K562 (cell line): ENCODE measurements around the gene SNX1. TPM values are rescaled to one million over a fixed set of nuclear protein-coding genes. Genes with fewer than 3 reads are reported as not detected.

Source experiments
- ADNP ChIP-seq: fragments of 200-800 bp; sonication (Bioruptor generic); IDR thresholded peaks from 2 replicates; pipeline ENCODE4 v1.6.1; 2016; ENCODE audit warnings: missing genetic modification characterization, missing compliant biosample characterization
- ATF6 ChIP-seq: sonication (generic); formaldehyde crosslinking; IDR thresholded peaks from 2 replicates; pipeline ENCODE4 v1.4.0; 2020; ENCODE audit warnings: mild to moderate bottlenecking, missing genetic modification reagents
- C11orf30 ChIP-seq: fragments of 450-650 bp; IDR thresholded peaks from 2 replicates; pipeline ENCODE4 v1.6.1; 2016; ENCODE audit warnings: low read depth, mild to moderate bottlenecking
- FOXK1 ChIP-seq: sonication (generic); formaldehyde crosslinking; IDR thresholded peaks from 2 replicates; pipeline ENCODE4 v1.8.0; 2022; ENCODE audit warnings: missing genetic modification reagents, mild to moderate bottlenecking, borderline replicate concordance
- GATAD2A ChIP-seq: fragments of 450-650 bp; IDR thresholded peaks from 2 replicates; pipeline ENCODE4 v1.6.1; 2017
- IRF1 ChIP-seq: sonication (generic); formaldehyde crosslinking; IDR thresholded peaks from 2 replicates; pipeline ENCODE4 v1.8.0; 2022; ENCODE audit warnings: missing genetic modification reagents, mild to moderate bottlenecking, borderline replicate concordance
- MCM2 ChIP-seq: fragments of 450-650 bp; IDR thresholded peaks from 2 replicates; pipeline ENCODE4 v1.6.1; 2017; ENCODE audit warnings: low read depth, mild to moderate bottlenecking
- NFE2 ChIP-seq: IDR thresholded peaks from 2 replicates; pipeline ENCODE4 v1.6.1; 2014; ENCODE audit warnings: antibody characterized with exemption, low read depth
- NR2C1 ChIP-seq, 2 experiments: fragments of 450-650 bp; IDR thresholded peaks; 2 replicates each; pipeline ENCODE4 v1.6.1; 2017; ENCODE audit warnings: mild to moderate bottlenecking in 2 of 2, antibody characterized with exemption in 1 of 2, inconsistent platforms in 1 of 2, missing compliant biosample characterization in 1 of 2, missing genetic modification characterization in 1 of 2
- SAFB ChIP-seq: fragments of 200-400 bp; formaldehyde crosslinking; IDR thresholded peaks from 2 replicates; pipeline ENCODE4 v1.6.1; 2017; ENCODE audit warnings: low read depth, low read length, borderline replicate concordance
- ZBTB40 ChIP-seq, 2 experiments: fragments of 450-650 bp in 1 of 2; sonication (generic) in 1 of 2; formaldehyde crosslinking in 1 of 2; IDR thresholded peaks; 2 replicates each; pipeline versions ENCODE4 v1.7.1 to v1.9.0; 2016 to 2022; ENCODE audit warnings: inconsistent platforms in 1 of 2, mild to moderate bottlenecking in 1 of 2, missing genetic modification reagents in 1 of 2
- polyA plus RNA-seq, 8 experiments: library from polyadenylated mRNA; depleted of rRNA in 4 of 8; stranded (reverse) in 5 of 8; unstranded in 3 of 8; fragments of >200 nt; fragmentation: Nextera tagmentation in 2 of 8; fragmentation: Illumina TruSeq in 1 of 8; extraction: Ambion mirVana in 2 of 8; extraction: Trizol in 1 of 8; gene quantifications; 2 replicates each; pipeline versions ENCODE4 v1.2.1 to v1.2.3, GENCODE V29; 2011 to 2014; ENCODE audit warnings: inconsistent platforms in 1 of 8, missing spikeins in 1 of 8
- total RNA-seq, 7 experiments: library from RNA; depleted of rRNA in 6 of 7; stranded (reverse); fragments of >200 nt in 6 of 7; fragmentation: Illumina TruSeq in 2 of 7; extraction: Trizol in 2 of 7; gene quantifications; 2 replicates each; pipeline versions ENCODE4 v1.2.1 to v1.2.3, GENCODE V29; 2011 to 2021; ENCODE audit warnings: low replicate concordance in 1 of 7

Gene SNX1
- total and polyA plus RNA-seq, 9 of the 15 experiments (the other 6 are each of a cell fraction or from before 2014, with no cell fraction given) = 11.0 to 105 (median 59.9) TPM

- TF ChIP-seq ZBTB40 (IDR thresholded peaks at IDR 0.05) (no peak), ZBTB40 (CRISPR knock-in tag; IDR thresholded peaks at IDR 0.05) (no peak), IRF1 (CRISPR knock-in tag) (no peak), NR2C1 (IDR thresholded peaks at IDR 0.05) (no peak), NR2C1 (tag; IDR thresholded peaks at IDR 0.05) (no peak), NFE2 (peak; percentile 49), FOXK1 (no peak), ADNP (tag) (no peak), ATF6 (CRISPR knock-in tag) (no peak), C11orf30 (0 out of 2 replicates have a peak, but pooled peaks have one; percentile 11), SAFB (no peak), GATAD2A (no peak), MCM2 (no peak)
Observed at GRCh38 chr15:64185146-64185911, 89.5 kb downstream of the SNX1 start (continued).
